GM20000 (cell line): ENCODE results near the gene RPL35A.

Experiments
- DNase-seq: peaks from one replicate; pipeline ENCODE4 v3.0.0; 2012; ENCODE audit warnings: low spot score
- TF ChIP-seq, protein P1 (sequence below): IDR thresholded peaks from 2 replicates; pipeline ENCODE4 v1.5.1; 2012; ENCODE audit warnings: mild to moderate bottlenecking, control low read depth; ENCODE audit errors: extremely low read depth, missing control alignments

Gene RPL35A

DNA sequence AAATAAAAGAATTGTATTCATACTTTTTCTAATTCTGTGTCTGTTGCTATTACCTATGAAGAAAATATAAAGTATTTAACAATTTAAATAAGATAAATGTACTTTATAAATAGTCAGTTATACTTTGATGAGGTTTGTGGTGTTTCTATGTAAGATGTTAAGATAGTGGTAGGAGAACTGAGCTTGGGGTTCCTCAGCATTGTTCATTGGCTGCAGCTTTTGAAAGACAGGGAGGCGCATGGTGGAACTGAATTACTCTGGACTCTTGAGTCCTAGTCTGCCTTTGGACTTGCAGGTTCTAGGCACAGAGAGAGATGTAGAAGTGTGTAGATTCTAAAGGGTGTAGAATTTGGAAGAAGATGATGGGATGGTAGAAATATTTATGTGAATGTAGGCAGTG lies 33.1 kb downstream of the RPL35A start:
- DNase-seq = no peak
- TF ChIP-seq, protein P1, sequence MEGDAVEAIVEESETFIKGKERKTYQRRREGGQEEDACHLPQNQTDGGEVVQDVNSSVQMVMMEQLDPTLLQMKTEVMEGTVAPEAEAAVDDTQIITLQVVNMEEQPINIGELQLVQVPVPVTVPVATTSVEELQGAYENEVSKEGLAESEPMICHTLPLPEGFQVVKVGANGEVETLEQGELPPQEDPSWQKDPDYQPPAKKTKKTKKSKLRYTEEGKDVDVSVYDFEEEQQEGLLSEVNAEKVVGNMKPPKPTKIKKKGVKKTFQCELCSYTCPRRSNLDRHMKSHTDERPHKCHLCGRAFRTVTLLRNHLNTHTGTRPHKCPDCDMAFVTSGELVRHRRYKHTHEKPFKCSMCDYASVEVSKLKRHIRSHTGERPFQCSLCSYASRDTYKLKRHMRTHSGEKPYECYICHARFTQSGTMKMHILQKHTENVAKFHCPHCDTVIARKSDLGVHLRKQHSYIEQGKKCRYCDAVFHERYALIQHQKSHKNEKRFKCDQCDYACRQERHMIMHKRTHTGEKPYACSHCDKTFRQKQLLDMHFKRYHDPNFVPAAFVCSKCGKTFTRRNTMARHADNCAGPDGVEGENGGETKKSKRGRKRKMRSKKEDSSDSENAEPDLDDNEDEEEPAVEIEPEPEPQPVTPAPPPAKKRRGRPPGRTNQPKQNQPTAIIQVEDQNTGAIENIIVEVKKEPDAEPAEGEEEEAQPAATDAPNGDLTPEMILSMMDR = no peak

DNA sequence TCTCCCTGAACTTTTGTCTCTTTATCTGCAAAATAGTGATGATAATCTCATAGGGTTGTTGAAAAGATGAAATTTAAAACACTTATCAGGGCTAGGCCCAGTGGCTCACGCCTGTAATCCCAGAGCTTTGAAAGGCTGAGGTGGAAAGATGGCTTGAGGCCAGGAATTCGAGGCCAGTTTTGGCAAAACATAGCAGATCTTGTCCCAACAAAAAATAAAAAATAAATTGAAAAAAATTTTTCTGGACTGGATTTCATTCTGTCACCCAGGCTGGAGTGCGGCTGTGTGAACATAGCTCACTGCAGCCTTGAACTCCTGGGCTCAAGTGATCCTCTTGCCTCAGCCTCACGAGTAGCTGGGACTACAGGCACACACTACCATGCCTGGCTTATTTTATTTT lies 39.7 kb downstream of the RPL35A start:
- no peak for DNase-seq
- TF ChIP-seq, protein P1 = no peak

DNA sequence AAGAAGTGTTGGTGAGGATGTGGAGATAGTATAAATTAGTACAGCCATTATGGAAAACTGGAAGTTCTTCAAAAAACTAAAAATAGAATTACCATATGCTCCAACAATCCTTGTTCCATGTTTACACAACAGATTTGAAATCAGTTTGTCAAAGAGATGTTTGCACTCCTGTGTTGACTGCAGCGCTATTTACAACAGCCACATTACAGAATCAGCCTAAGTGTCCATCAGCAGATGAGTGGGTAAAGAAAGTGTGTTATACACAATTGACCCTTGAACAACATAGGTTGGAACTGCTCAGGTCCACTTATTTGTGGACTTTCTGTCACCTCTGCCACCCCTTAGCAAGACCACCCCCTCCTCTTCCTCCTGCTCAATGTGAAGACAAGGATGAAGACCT lies 44.7 kb downstream of the RPL35A start:
- TF ChIP-seq, protein P1 = no peak
- DNase-seq = no peak

DNA sequence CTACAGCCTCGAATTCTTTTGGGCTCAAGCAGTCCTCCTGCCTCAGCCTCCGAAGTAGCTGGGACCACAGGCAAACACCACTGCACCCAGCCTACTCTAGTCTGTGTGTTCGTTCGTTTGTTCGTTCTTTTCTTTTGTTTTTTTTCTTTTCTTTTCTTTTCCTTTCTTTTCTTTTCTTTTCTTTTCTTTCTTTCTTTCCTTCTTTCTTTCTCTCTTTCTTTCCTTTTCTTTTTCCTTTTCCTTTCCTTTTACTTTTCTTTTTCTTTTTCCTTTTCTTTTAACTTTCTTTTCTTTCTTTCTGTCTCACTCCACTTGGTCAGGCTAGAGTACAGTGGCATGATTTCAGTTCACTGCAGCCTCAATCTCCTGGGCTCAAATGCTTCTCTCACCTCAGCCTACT lies 46.9 kb downstream of the RPL35A start:
- DNase-seq = no peak

DNA sequence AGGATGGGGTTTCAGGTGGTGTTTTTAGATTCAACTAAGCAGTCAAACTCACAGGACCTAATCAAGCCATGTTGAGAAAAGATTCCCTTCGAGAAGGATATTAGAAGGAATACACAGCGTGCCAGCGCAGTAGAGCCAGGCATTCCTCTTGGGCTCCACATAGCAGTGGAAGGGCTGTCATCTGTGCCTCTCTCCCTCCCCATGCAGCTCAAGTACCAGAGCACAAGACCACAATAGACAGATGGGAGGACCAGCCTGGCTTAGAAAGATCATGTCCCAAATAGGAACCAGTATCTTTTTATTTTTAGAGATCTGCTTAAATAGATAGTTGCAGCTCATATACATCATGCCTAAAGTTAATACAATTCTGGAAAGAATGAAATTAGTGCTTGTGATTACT lies 47.9 kb downstream of the RPL35A start:
- TF ChIP-seq, protein P1 = no peak
- DNase-seq = no peak

More for the DNA sequence above, 46.9 kb downstream of the RPL35A start:
- TF ChIP-seq, protein P1 = no peak
